B cell (primary cell): ENCODE results near the gene ANXA10.

Experiments
- CTCF ChIP-seq: fragments of 200-600 bp; IDR thresholded peaks from one replicate; pipeline ENCODE4 v1.8.0; 2022; ENCODE audit warnings: antibody characterized with exemption, mild to moderate bottlenecking
- EZH2 ChIP-seq: IDR thresholded peaks from 2 replicates; pipeline ENCODE4 v1.6.1; 2012; ENCODE audit warnings: borderline replicate concordance, low read depth, mild to moderate bottlenecking, moderate library complexity, low read length; ENCODE audit not compliant: insufficient read depth, poor library complexity, severe bottlenecking

- no peak for TF ChIP-seq CTCF
- no peak for TF ChIP-seq EZH2
Measured at GRCh38 chr4:168119100-168119499, 26.8 kb downstream of the ANXA10 start.
